GM23338 (cell line): ENCODE results near the gene URI1. TPM values are rescaled to one million over a fixed set of nuclear protein-coding genes. Genes with fewer than 3 reads are reported as not detected.

ENCODE experiments used
- ATAC-seq: fragments of 200-7000 bp; cut with Tn5 transposase; 3 replicates; pipeline ENCODE4 v1.9.1; 2020
- DNase-seq: peaks from one replicate; pipeline ENCODE4 v3.0.0-alpha.2; 2015; ENCODE audit warnings: low spot score
- H2AFZ ChIP-seq: fragments of 200-600 bp; sonication (generic); 2 replicates; pipeline ENCODE4 v1.8.0; 2016; ENCODE audit warnings: antibody characterized with exemption, mild to moderate bottlenecking, moderate library complexity
- H3F3A ChIP-seq: fragments of 200-600 bp; sonication (generic); replicated peaks from 2 replicates; pipeline ENCODE4 v1.8.0; 2017; ENCODE audit warnings: antibody characterized with exemption, mixed run types, low read depth
- H3K27ac ChIP-seq: fragments of 200-600 bp; sonication (generic); 2 replicates; pipeline ENCODE4 v1.6.1; 2016; ENCODE audit warnings: low read depth
- H3K27me3 ChIP-seq: fragments of 200-600 bp; sonication (generic); 2 replicates; pipeline ENCODE4 v1.8.0; 2016; ENCODE audit warnings: mild to moderate bottlenecking, mixed run types, moderate library complexity; ENCODE audit not compliant: insufficient read depth
- H3K36me3 ChIP-seq: fragments of 200-600 bp; sonication (generic); 2 replicates; pipeline ENCODE4 v1.8.0; 2016; ENCODE audit warnings: mild to moderate bottlenecking; ENCODE audit not compliant: insufficient read depth
- H3K4me1 ChIP-seq: fragments of 200-600 bp; sonication (generic); 2 replicates; pipeline ENCODE4 v1.8.0; 2016; ENCODE audit warnings: mild to moderate bottlenecking, moderate library complexity; ENCODE audit not compliant: insufficient read depth
- H3K4me2 ChIP-seq: fragments of 200-600 bp; sonication (generic); 2 replicates; pipeline ENCODE4 v1.7.1; 2017; ENCODE audit warnings: mixed run types
- H3K4me3 ChIP-seq: fragments of 200-600 bp; sonication (generic); 2 replicates; pipeline ENCODE4 v1.6.1; 2016; ENCODE audit warnings: mixed run types
- H3K79me2 ChIP-seq: fragments of 200-600 bp; sonication (generic); replicated peaks from 2 replicates; pipeline ENCODE4 v1.8.0; 2017; ENCODE audit warnings: mild to moderate bottlenecking; ENCODE audit not compliant: insufficient read depth
- H3K9me2 ChIP-seq: fragments of 200-600 bp; sonication (generic); 2 replicates; pipeline ENCODE4 v1.8.0; 2017; ENCODE audit not compliant: insufficient read depth
- H4K20me1 ChIP-seq: fragments of 200-600 bp; sonication (generic); replicated peaks from 2 replicates; pipeline ENCODE4 v1.8.0; 2017; ENCODE audit warnings: mild to moderate bottlenecking; ENCODE audit not compliant: insufficient read depth
- H3K27ac Mint-ChIP-seq: 2 replicates; pipeline ENCODE4 v1.8.0; 2020; ENCODE audit warnings: inconsistent platforms, mild to moderate bottlenecking, moderate library complexity, mixed read lengths
- H3K27me3 Mint-ChIP-seq: 3 replicates; pipeline ENCODE4 v1.8.0; 2022; ENCODE audit warnings: low read depth, mild to moderate bottlenecking, moderate library complexity, mixed read lengths, inconsistent platforms; ENCODE audit not compliant: insufficient read depth, poor library complexity
- H3K36me3 Mint-ChIP-seq: 3 replicates; pipeline ENCODE4 v1.8.0; 2021; ENCODE audit warnings: low read depth, mild to moderate bottlenecking, inconsistent platforms, moderate library complexity, mixed read lengths
- H3K4me1 Mint-ChIP-seq: 3 replicates; pipeline ENCODE4 v1.8.0; 2020; ENCODE audit warnings: mild to moderate bottlenecking, inconsistent platforms, mixed read lengths
- H3K4me3 Mint-ChIP-seq: 3 replicates; pipeline ENCODE4 v1.8.0; 2021; ENCODE audit warnings: moderate library complexity, mild to moderate bottlenecking, inconsistent platforms, mixed read lengths
- H3K9me3 Mint-ChIP-seq: 3 replicates; pipeline ENCODE4 v1.8.0; 2020; ENCODE audit warnings: moderate library complexity, mild to moderate bottlenecking, inconsistent platforms, mixed read lengths
- CREB1 ChIP-seq: fragments of 250-450 bp; sonication (Bioruptor Pico); IDR thresholded peaks from 2 replicates; pipeline ENCODE4 v1.5.0; 2020; ENCODE audit warnings: low read depth, mild to moderate bottlenecking, moderate library complexity
- CTCF ChIP-seq, 2 experiments: fragments of 200-600 bp in 1 of 2; sonication (generic) in 1 of 2; conservative IDR thresholded peaks; 2 replicates each; pipeline versions ENCODE4 v1.5.1 to v1.6.1; 2016 to 2017; ENCODE audit warnings: antibody characterized with exemption in 2 of 2, low read depth in 2 of 2, mild to moderate bottlenecking in 2 of 2, moderate library complexity in 1 of 2
- ETS1 ChIP-seq: IDR thresholded peaks from 2 replicates; pipeline ENCODE4 v1.6.1; 2016; ENCODE audit warnings: antibody characterized with exemption
- EZH2 ChIP-seq: fragments of 200-600 bp; sonication (generic); IDR thresholded peaks from one replicate; pipeline ENCODE4 v1.8.0; 2017; ENCODE audit warnings: antibody characterized with exemption, mild to moderate bottlenecking, low read depth; ENCODE audit not compliant: unreplicated experiment
- EZH2phosphoT487 ChIP-seq: fragments of 200-600 bp; sonication (generic); IDR thresholded peaks from one replicate; pipeline ENCODE4 v1.8.1; 2018; ENCODE audit warnings: antibody characterized with exemption; ENCODE audit not compliant: unreplicated experiment
- JUNB ChIP-seq: IDR thresholded peaks from one replicate; pipeline ENCODE4 v1.6.1; 2016; ENCODE audit warnings: antibody characterized with exemption; ENCODE audit not compliant: unreplicated experiment
- POLR2AphosphoS5 ChIP-seq: IDR thresholded peaks from 2 replicates; pipeline ENCODE4 v1.6.1; 2016; ENCODE audit warnings: antibody characterized with exemption, low read depth
- REST ChIP-seq: IDR thresholded peaks from one replicate; pipeline ENCODE4 v1.6.1; 2018; ENCODE audit warnings: antibody characterized with exemption; ENCODE audit not compliant: unreplicated experiment
- ZNF114 ChIP-seq: fragments of 250-450 bp; sonication (Bioruptor Pico); IDR thresholded peaks from 2 replicates; pipeline ENCODE4 v1.5.0; 2020; ENCODE audit warnings: mild to moderate bottlenecking, moderate library complexity
- ZNF331 ChIP-seq: fragments of 250-450 bp; sonication (Bioruptor Pico); IDR thresholded peaks from 2 replicates; pipeline ENCODE4 v1.5.0; 2020; ENCODE audit warnings: low read depth, mild to moderate bottlenecking, moderate library complexity
- polyA plus RNA-seq: library from polyadenylated mRNA; unstranded; fragments of >200 nt; fragmentation: Nextera tagmentation; extraction: Ambion mirVana; gene quantifications from 2 replicates; pipeline ENCODE4 v1.2.1, GENCODE V29; 2016
- total RNA-seq: library from RNA; depleted of rRNA; stranded (reverse); fragments of >200 nt; shearing (Covaris generic); gene quantifications from 2 replicates; pipeline ENCODE4 v1.2.3, GENCODE V29; 2014

Gene URI1
- total and polyA plus RNA-seq, 2 experiments from 2014 or later, result 27.6 to 68.4 TPM

GRCh38 chr19:30022659-30023058 is 80.6 kb downstream of the URI1 start:
- Histone ChIP-seq H3K27me3 (no peaks in the 10 kb centered on the region), H2AFZ (no peak overlapping the region), H3K79me2 (0 out of 2 replicates have a peak, but pooled peaks cover 3% of the 10 kb centered on the region), H3K36me3 (no peaks in the 10 kb centered on the region), H3F3A (no peaks in the 10 kb centered on the region), H3K4me2 (no peak overlapping the region), H3K4me3 (no peak overlapping the region), H3K4me1 (no peaks in the 10 kb centered on the region), H3K9me2 (no peaks in the 10 kb centered on the region), H3K27ac (no peak overlapping the region), H4K20me1 (no peaks in the 10 kb centered on the region)
- Mint-ChIP-seq H3K27ac (no peak overlapping the region), H3K4me3 (no peak overlapping the region), H3K4me1 (peaks cover 2% of the 10 kb centered on the region; the same call in 2 of the 3 replicates), H3K27me3 (no peaks in the 10 kb centered on the region), H3K9me3 (peaks cover 2% of the 10 kb centered on the region; the same call in 1 of the 3 replicates), H3K36me3 (peaks cover 20% of the 10 kb centered on the region; the same call in 2 of the 3 replicates)
- no peak for ATAC-seq
- no peak for DNase-seq
- TF ChIP-seq POLR2AphosphoS5 (no peak), EZH2phosphoT487 (no peak), EZH2 (no peak), ZNF331 (CRISPR knock-in tag) (no peak), ZNF114 (CRISPR knock-in tag) (no peak), CTCF (conservative IDR thresholded peaks at IDR 0.05; ENCODE audit: low read depth in 2 of 2) (no peak), ETS1 (no peak)

- no peak overlapping the region for H3K27ac ChIP-seq
- no peak overlapping the region for H3K27ac Mint-ChIP-seq
- H3K27me3 ChIP-seq, result no peaks in the 10 kb centered on the region
- no peaks in the 10 kb centered on the region for H3K27me3 Mint-ChIP-seq
- H3K36me3 ChIP-seq, result no peaks in the 10 kb centered on the region
- H3K9me3 Mint-ChIP-seq, result peaks cover 2% of the 10 kb centered on the region; the same call in 1 of the 3 replicates
- H3K79me2 ChIP-seq, result 0 out of 2 replicates have a peak, but pooled peaks cover 3% of the 10 kb centered on the region
- H3K9me2 ChIP-seq, result no peaks in the 10 kb centered on the region
- no peak overlapping the region for H3K4me2 ChIP-seq
- H4K20me1 ChIP-seq, result no peaks in the 10 kb centered on the region
- H3K36me3 Mint-ChIP-seq, result peaks cover 20% of the 10 kb centered on the region; the same call in 2 of the 3 replicates
- H3K4me3 Mint-ChIP-seq, result no peak overlapping the region
- DNase-seq (no peak), ATAC-seq (no peak)
- H3K4me3 ChIP-seq, result no peak overlapping the region
- H3K4me1 ChIP-seq, result peaks cover 5% of the 10 kb centered on the region
- no peak overlapping the region for H2AFZ ChIP-seq
- H3K4me1 Mint-ChIP-seq, result peaks cover 9% of the 10 kb centered on the region; the same call in 2 of the 3 replicates
- no peaks in the 10 kb centered on the region for H3F3A ChIP-seq
- TF ChIP-seq JUNB (no peak), EZH2phosphoT487 (no peak), ETS1 (no peak), EZH2 (no peak), POLR2AphosphoS5 (no peak), CTCF (conservative IDR thresholded peaks at IDR 0.05; ENCODE audit: low read depth in 2 of 2) (no peak), REST (no peak), CREB1 (CRISPR knock-in tag) (no peak)
Measured at GRCh38 chr19:30023330-30023729, 81.3 kb downstream of the URI1 start.
